Measurements from ENCODE around the gene SPOCK1. TPM values are rescaled to one million over a fixed set of nuclear protein-coding genes. Genes with fewer than 3 reads are reported as not detected.

SPOCK1 gene
- total and polyA plus RNA-seq, 2 of the 13 experiments (the other 11 are each of a cell fraction or from before 2014, with no cell fraction given), result 0.18 to 0.29 TPM

DNA sequence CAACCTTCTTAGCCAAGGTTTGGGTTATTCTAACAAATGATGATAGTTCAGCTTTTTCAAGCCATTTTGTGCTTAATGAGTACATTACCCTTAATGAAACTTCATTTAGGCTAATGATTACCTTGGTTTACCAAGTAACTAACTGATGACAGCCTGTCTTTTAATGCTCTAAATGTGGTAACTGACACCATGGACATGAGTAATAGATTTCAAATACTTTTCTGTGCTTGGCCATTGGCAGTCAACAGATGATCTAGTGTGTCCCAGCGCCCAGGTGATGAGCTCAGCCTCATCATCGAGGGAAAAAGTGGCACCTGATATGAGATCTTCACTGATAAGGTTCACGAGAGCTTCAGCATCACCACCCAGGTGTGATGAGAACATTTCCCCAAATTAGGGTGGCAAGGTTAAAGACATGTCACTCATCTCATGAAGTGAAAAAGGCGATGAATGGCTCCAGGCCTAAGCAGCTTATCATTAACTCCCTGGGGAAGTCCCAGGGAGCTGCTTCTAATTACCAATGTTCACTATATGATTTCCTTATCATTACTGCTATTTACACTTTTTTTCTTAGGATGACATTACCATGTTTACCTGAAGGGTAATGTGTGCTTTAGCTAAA is 296.0 kb downstream of the SPOCK1 start:
- POLR2A ChIA-PET, result no interaction called here
- Histone ChIP-seq H3K9me3 (ENCODE audit: low read length) (no peaks in the 10 kb centered on the region), H3K79me2 (ENCODE audit: insufficient read depth, low read length) (no peaks in the 10 kb centered on the region), H3K4me3 (replicated peaks in 1 of 3; ENCODE audit: insufficient read depth in 1 of 3, low read depth in 2 of 3, low read length in 3 of 3) (no peak overlapping the region), H4K20me1 (ENCODE audit: insufficient read depth, low read length) (no peaks in the 10 kb centered on the region), H3K27me3 (ENCODE audit: control insufficient read depth in 1 of 2, insufficient read depth in 2 of 2, low read length in 2 of 2) (no peaks in the 10 kb centered on the region), H3K4me2 (ENCODE audit: low read depth, low read length) (no peak overlapping the region), H2AFZ (ENCODE audit: low read length) (no peak overlapping the region), H3K9ac (ENCODE audit: insufficient read depth, low read depth, low read length) (no peak overlapping the region), H3K27ac (ENCODE audit: extremely low read length, insufficient read depth, low read length) (no peak overlapping the region), H3K36me3 (replicated peaks in 1 of 2; ENCODE audit: control insufficient read depth in 1 of 2, insufficient read depth in 2 of 2, low read length in 2 of 2) (no peaks in the 10 kb centered on the region), H3K4me1 (ENCODE audit: insufficient read depth, low read length) (no peaks in the 10 kb centered on the region)
- 25% methylated on average over 4 of the region's 4 CpGs for WGBS (ENCODE audit: low lambda C conversion rate)
- CTCF ChIA-PET (ENCODE audit: low intra/inter-chr PET ratio, low total read pairs), result no interaction called here
- in situ Hi-C loops (cut with HindIII; ENCODE audit: extremely low pct_ligation_motif_present, low pct_unique_long_range_greater_than_20kb) (no loop called here), intact Hi-C loops (cut with micrococcal nuclease; ENCODE audit: unreplicated experiment) (no loop called here)
- BruUV-seq (replicated peaks), result no TSS peak
- DNase-seq (ENCODE audit: low spot score) (no peak), ATAC-seq (no peak), FAIRE-seq (no peak)
- TF ChIP-seq ZNF619 (CRISPR knock-in tag; IDR thresholded peaks at IDR 0.05) (no peak), NFYB (CRISPR knock-in tag; IDR thresholded peaks at IDR 0.05) (no peak), KLF6 (CRISPR knock-in tag; IDR thresholded peaks at IDR 0.05) (no peak), ZNF562 (CRISPR knock-in tag; IDR thresholded peaks at IDR 0.05; ENCODE audit: borderline replicate concordance) (no peak), SP2 (CRISPR knock-in tag; IDR thresholded peaks at IDR 0.05) (no peak), ELF3 (CRISPR knock-in tag; IDR thresholded peaks at IDR 0.05) (no peak), ZNF720 (CRISPR knock-in tag; IDR thresholded peaks at IDR 0.05) (no peak), THYN1 (CRISPR knock-in tag; IDR thresholded peaks at IDR 0.05; ENCODE audit: borderline replicate concordance, low read depth) (no peak), CENPX (CRISPR knock-in tag; IDR thresholded peaks at IDR 0.05) (no peak), EED (CRISPR knock-in tag; IDR thresholded peaks at IDR 0.05) (no peak), HMG20B (CRISPR knock-in tag; conservative IDR thresholded peaks at IDR 0.05) (no peak), MXD4 (CRISPR knock-in tag; IDR thresholded peaks at IDR 0.05) (no peak), ZNF781 (CRISPR knock-in tag; IDR thresholded peaks at IDR 0.05; ENCODE audit: borderline replicate concordance, not compliant biosample characterization) (no peak), SALL2 (CRISPR knock-in tag; IDR thresholded peaks at IDR 0.05) (no peak)
- TF ChIP-seq, protein P1, sequence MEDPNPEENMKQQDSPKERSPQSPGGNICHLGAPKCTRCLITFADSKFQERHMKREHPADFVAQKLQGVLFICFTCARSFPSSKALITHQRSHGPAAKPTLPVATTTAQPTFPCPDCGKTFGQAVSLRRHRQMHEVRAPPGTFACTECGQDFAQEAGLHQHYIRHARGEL (CRISPR knock-in tag; IDR thresholded peaks at IDR 0.05), result no peak
- TF ChIP-seq, protein P2, sequence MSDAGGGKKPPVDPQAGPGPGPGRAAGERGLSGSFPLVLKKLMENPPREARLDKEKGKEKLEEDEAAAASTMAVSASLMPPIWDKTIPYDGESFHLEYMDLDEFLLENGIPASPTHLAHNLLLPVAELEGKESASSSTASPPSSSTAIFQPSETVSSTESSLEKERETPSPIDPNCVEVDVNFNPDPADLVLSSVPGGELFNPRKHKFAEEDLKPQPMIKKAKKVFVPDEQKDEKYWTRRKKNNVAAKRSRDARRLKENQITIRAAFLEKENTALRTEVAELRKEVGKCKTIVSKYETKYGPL (CRISPR knock-in tag; IDR thresholded peaks at IDR 0.05), result no peak
- TF ChIP-seq, protein P3, sequence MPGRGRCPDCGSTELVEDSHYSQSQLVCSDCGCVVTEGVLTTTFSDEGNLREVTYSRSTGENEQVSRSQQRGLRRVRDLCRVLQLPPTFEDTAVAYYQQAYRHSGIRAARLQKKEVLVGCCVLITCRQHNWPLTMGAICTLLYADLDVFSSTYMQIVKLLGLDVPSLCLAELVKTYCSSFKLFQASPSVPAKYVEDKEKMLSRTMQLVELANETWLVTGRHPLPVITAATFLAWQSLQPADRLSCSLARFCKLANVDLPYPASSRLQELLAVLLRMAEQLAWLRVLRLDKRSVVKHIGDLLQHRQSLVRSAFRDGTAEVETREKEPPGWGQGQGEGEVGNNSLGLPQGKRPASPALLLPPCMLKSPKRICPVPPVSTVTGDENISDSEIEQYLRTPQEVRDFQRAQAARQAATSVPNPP (CRISPR knock-in tag; IDR thresholded peaks at IDR 0.05), result no peak
